Hepatic stellate cell (primary cell): ENCODE results near the gene COL16A1.

Experiments
- DNase-seq: peaks from one replicate; pipeline ENCODE4 v3.0.0; 2011; ENCODE audit warnings: low spot score

The COL16A1 gene

DNA sequence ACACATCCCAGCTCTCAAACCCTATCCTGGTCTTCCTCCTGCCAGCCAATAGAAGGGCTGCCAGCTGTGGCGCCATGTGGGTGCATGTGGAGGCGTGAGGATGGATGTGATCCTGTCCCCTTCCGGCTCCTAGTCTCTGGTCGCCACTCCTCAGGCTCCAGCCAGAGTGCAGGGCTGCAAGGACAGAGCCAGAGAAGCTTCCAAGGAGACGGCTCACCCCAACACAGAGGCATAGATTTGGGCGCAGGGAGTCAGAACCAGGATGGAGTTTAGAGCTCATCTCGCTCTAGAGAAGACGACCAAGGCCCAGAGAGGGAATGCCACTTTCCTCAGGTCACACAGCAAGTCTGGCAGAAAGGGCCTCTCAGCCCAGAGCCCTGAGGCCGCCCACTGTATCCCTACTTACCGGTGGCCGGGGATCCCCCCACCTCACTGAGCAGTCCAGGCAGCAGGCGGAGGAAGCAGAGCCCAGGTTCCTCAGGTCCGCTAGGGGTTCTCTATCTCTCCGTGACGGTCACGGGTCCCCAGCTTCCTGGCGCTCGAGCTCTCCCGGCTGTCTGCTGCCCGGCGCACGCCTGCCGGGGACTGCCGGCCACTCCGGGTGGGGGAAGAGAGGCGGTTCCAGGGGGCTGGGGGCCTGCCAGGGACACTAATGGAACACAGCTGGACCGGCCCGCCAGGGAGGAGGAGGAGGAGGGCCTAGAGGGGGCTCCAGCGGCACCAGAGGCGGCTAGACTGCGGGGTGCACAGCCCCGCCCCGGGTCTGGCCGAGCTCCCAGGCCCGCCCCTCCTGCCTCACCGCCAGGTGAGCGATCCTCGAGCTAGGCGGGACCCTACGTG lies at the start of gene COL16A1:
TSS of gene COL16A1 (minus strand) at position 587 of the 840 bp plus-strand sequence. CDS start 1,824 bp downstream, outside the sequence.
- DNase-seq: peak; percentile 73

GRCh38 chr1:31752952-31753475 lies 49.2 kb upstream of the COL16A1 start:
- no peak for DNase-seq

GRCh38 chr1:31752258-31752657 lies 48.4 kb upstream of the COL16A1 start:
- DNase-seq: no peak

GRCh38 chr1:31751822-31752241 lies 48.0 kb upstream of the COL16A1 start:
- DNase-seq: no peak

GRCh38 chr1:31750858-31751510 lies 47.2 kb upstream of the COL16A1 start:
- peak; percentile 50 for DNase-seq

- no peak for DNase-seq
Observed at GRCh38 chr1:31749785-31750735, 46.2 kb upstream of the COL16A1 start.

DNA sequence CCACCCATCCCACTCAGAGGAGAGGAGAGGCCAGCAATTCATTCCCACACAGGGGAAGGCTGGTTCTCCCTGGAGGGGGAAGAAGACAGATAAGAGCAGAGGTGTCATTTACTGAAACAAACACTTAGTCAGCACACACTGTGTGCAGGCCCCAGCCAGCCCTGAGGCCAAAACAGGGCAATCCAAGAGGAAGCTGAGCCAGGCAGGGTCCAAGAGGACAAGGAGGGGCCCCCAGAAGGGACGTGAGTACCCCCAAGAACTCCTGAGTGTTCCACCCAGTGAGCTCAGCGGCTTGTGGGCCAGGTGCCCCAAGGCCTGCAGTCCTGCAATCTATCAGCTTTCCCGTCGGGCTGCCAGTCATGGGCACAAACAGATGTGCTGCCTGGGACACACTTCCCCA lies 44.5 kb upstream of the COL16A1 start:
- no peak for DNase-seq

DNA sequence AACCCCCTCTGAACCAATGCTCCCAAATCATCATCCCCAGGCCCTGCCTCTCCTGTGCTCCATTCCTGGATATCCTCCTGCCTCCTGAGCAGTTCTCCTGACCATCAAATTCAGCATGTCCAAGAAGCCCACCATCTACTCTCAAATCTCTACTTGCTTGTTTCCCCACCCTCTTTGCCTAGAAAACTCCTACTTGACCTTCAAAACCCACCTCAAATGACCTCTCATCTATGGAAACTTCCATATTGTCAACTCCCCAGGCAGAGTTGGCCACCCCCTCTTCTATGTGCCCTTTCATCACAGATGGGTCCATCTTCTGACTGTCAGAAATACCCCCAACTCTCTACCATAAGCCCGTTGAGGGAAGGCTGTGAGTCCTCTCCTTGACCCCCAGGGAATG lies 43.5 kb upstream of the COL16A1 start:
- no peak for DNase-seq

- DNase-seq: no peak
Observed at GRCh38 chr1:31746687-31747086, 42.9 kb upstream of the COL16A1 start.

GRCh38 chr1:31745946-31746670 lies 42.3 kb upstream of the COL16A1 start:
- DNase-seq: no peak

GRCh38 chr1:31745096-31745945 lies 41.5 kb upstream of the COL16A1 start:
- peak; percentile 94 for DNase-seq

- no peak for DNase-seq
Observed at GRCh38 chr1:31744165-31744888, 40.5 kb upstream of the COL16A1 start.

DNA sequence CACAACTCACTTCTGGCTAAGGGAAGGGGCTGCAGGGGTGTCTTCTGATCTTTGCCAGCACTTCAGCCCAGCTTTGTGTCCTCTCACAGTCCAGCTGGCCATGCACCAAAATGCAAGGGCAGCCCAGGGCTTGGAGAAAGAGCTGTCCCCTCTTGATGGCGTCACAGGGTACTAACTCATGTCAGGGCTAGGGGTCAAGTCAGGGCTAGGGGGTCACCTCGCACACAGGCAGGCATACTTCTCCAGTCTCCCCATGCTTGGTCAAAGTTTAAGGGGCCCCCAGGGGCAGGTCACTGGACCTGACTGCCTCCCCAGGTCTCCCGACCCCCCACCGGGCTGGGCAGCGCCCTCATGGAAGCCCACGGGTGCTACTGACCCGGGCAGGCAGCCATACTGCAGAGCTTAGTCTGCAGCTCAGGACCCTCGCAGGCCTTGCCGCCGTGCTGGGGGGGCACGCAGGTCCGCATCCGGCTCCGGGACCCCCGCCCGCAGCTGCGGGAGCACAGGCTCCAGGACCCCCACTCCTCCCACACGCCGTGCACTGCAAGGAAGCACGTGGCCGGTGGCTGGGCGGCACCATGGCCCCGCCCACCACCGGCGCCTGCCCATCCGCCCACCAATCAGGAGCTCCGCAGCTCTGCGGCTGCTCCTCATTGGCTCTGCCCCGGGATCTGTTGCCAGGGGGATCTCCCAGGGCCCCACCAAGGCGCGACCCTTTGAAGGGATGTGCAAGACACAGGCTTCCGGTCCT lies 38.8 kb upstream of the COL16A1 start:
- no peak for DNase-seq

DNA sequence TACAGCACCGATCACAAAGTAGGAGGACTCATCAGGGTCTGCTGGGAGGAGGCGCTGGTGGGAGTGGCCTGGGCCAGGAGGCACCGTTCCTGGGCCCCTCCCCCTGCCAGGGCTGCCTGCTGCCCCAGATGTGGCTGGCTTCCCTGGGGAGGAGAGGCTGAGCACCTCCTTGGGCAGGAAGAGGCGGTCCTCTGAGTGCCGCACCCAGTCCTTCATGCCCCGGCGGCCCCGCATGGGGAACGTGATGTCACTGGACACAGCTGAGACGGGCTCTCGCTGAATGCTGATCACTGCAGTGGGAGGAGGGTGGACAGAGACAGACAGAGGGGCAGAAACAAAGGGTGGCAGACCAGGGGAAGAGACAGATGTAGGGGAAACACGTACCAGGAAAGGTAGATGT lies 35.5 kb upstream of the COL16A1 start:
- no peak for DNase-seq

GRCh38 chr1:31736675-31737074 lies 32.9 kb upstream of the COL16A1 start:
- no peak for DNase-seq

DNA sequence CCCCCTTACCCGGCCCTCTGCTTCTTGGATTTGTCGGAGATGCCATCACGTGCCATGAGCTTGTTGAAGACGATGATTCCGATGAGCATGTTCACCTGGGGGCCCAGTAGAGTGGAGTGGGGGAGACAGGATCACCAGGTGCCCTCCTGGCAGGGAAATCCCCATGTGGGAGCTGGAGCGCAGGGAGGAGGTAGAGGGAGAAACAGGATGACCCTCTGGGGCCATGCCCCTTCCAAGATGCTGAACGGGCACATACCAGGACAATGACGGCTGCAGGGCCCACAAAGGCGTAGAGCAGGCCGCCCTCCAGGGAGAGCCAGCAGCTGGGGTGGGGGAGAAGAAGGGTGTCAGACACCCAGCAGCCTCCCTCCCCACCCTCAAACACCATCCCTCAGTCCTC lies 31.8 kb upstream of the COL16A1 start:
- DNase-seq: no peak

DNA sequence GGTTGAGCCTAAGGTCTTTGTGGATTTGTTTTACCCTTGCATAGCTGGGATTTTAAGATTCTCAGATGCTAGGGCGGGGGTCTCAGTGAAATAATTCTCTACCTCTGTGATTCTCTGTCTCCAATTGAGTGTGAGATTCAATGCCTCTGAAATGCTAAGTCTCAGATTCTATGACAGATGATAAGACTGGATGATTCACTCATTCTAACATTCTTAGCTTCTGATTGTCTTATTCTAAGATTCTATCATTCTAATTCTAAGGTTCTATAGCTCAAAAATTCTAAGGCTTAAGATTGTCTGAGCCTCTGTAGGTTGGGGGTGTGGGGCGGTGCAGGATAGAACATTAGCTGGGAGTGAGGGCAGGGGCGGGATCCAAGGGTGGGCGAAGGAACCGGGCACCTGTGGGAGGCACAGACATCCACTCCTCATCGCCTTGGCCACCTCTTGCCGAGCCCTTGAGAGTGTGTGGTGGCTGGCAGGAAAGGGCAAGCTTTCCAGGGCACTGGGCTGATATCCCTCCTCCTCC lies 30.8 kb upstream of the COL16A1 start:
- DNase-seq: peak; percentile 70

DNA sequence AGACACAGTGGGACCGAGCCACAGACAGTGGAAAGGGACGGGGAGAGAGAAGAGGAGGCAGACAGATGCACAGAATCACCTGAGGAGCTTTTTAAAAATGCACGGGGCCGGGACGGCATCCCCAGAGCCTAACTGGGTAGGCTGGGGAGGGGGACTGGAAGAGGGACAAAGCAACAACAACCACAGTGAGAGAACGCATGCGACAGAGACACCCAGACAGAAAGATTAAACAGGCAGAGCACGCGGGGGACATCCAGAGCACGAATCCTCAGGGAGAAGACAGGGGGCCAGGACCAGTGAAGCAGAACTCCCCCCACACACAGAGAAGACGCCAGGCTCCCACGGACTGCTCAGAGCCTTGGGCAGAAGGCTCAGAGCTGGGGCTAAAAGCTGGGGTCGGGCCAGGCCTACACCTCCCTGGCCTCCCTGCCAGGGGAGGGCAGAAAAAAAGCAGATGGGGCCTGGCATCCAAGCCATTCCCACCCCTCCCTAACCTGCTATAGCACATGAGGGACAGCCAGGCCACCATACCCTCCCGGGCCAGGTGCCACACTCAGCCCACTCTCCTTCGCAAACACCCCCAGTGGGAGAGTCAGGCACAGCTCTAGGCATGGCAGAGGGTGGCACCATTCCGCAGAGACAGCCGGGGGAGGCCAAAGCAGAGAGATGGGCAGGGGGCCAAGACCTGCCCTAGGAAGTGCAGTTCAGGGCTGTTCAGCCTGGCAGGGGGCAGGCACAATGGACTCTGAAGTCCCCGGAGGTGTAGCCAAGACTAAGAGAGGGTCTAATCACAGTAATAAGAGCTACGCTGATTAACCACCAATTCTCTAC lies 29.8 kb upstream of the COL16A1 start:
- DNase-seq: no peak
